HepG2 (cell line): ENCODE results near the gene HIC1. TPM values are rescaled to one million over a fixed set of nuclear protein-coding genes. Genes with fewer than 3 reads are reported as not detected.
A peak's percentile ranks its signal among the peaks of the same experiment; 100 is the strongest.

Experiments
- CENPT ChIP-seq: sonication (generic); formaldehyde crosslinking; IDR thresholded peaks from 2 replicates; pipeline ENCODE4 v1.8.0; 2022; ENCODE audit warnings: low read depth, mild to moderate bottlenecking, moderate library complexity, missing genetic modification reagents
- ELF3 ChIP-seq: IDR thresholded peaks from 2 replicates; pipeline ENCODE4 v1.6.1; 2016; ENCODE audit warnings: missing genetic modification reagents, missing compliant biosample characterization
- ETV5 ChIP-seq: IDR thresholded peaks from 2 replicates; pipeline ENCODE4 v1.6.1; 2018; ENCODE audit warnings: missing biosample characterization, missing genetic modification reagents, inconsistent platforms, borderline replicate concordance
- PAXIP1 ChIP-seq: sonication (generic); formaldehyde crosslinking; conservative IDR thresholded peaks from 2 replicates; pipeline ENCODE4 v1.4.0; 2020; ENCODE audit warnings: mild to moderate bottlenecking, missing genetic modification reagents, moderate library complexity
- SMYD3 ChIP-seq: sonication (generic); formaldehyde crosslinking; IDR thresholded peaks from 2 replicates; pipeline ENCODE4 v1.8.1; 2023; ENCODE audit warnings: mild to moderate bottlenecking, missing genetic modification reagents
- STAG1 ChIP-seq: sonication (generic); formaldehyde crosslinking; IDR thresholded peaks from 2 replicates; pipeline ENCODE4 v1.4.0; 2020; ENCODE audit warnings: missing genetic modification reagents
- SUZ12 ChIP-seq: fragments of 150-350 bp; IDR thresholded peaks from 2 replicates; pipeline ENCODE4 v1.6.1; 2014; ENCODE audit warnings: low read depth, low read length
- TP53 ChIP-seq: sonication (generic); formaldehyde crosslinking; conservative IDR thresholded peaks from 2 replicates; pipeline ENCODE4 v1.4.0; 2020; ENCODE audit warnings: missing genetic modification reagents
- YY1 ChIP-seq: IDR thresholded peaks from 2 replicates; pipeline ENCODE4 v1.6.1; 2011; ENCODE audit warnings: low read length, low read depth, moderate library complexity, mild to moderate bottlenecking; ENCODE audit not compliant: insufficient read depth, insufficient replicate concordance
- ZNF232 ChIP-seq: sonication (generic); formaldehyde crosslinking; IDR thresholded peaks from 2 replicates; pipeline ENCODE4 v1.4.0; 2020; ENCODE audit warnings: missing genetic modification reagents, borderline replicate concordance
- ZNF574 ChIP-seq: sonication (generic); formaldehyde crosslinking; IDR thresholded peaks from 2 replicates; pipeline ENCODE4 v1.4.0; 2020; ENCODE audit warnings: missing genetic modification reagents
- polyA plus RNA-seq, 8 experiments: library from polyadenylated mRNA; depleted of rRNA in 3 of 8; stranded (reverse) in 7 of 8; unstranded in 1 of 8; fragments of >200 nt; fragmentation: Illumina TruSeq in 4 of 8; extraction: Trizol in 4 of 8; gene quantifications; 2 replicates each; pipeline versions ENCODE4 v1.2.1 to v1.2.3, GENCODE V29; 2011 to 2016; ENCODE audit warnings: low read depth in 4 of 8, missing spikeins in 1 of 8, mixed read lengths in 1 of 8; ENCODE audit not compliant: insufficient read depth in 1 of 8
- total RNA-seq, 5 experiments: library from RNA; depleted of rRNA; stranded (reverse); fragments of >200 nt; fragmentation: Illumina TruSeq; extraction: Trizol; gene quantifications; 2 replicates each; pipeline ENCODE4 v1.2.3, GENCODE V29; 2016; ENCODE audit warnings: low read depth in 1 of 5
- TF ChIP-seq, protein P1 (sequence below): sonication (generic); formaldehyde crosslinking; IDR thresholded peaks from 2 replicates; pipeline ENCODE4 v1.5.1; 2020; ENCODE audit warnings: mild to moderate bottlenecking, missing genetic modification reagents, moderate library complexity

The HIC1 gene
- total and polyA plus RNA-seq, 2 of the 13 experiments (the other 11 are each of a cell fraction or from before 2014, with no cell fraction given): 0.04 to 0.31 TPM

- TF ChIP-seq PAXIP1: no peak
- TF ChIP-seq TP53: no peak
- no peak for TF ChIP-seq ZNF232 (CRISPR knock-in tag)
- peak; percentile 89 for TF ChIP-seq STAG1
- no peak for TF ChIP-seq SUZ12
- TF ChIP-seq, protein P1, sequence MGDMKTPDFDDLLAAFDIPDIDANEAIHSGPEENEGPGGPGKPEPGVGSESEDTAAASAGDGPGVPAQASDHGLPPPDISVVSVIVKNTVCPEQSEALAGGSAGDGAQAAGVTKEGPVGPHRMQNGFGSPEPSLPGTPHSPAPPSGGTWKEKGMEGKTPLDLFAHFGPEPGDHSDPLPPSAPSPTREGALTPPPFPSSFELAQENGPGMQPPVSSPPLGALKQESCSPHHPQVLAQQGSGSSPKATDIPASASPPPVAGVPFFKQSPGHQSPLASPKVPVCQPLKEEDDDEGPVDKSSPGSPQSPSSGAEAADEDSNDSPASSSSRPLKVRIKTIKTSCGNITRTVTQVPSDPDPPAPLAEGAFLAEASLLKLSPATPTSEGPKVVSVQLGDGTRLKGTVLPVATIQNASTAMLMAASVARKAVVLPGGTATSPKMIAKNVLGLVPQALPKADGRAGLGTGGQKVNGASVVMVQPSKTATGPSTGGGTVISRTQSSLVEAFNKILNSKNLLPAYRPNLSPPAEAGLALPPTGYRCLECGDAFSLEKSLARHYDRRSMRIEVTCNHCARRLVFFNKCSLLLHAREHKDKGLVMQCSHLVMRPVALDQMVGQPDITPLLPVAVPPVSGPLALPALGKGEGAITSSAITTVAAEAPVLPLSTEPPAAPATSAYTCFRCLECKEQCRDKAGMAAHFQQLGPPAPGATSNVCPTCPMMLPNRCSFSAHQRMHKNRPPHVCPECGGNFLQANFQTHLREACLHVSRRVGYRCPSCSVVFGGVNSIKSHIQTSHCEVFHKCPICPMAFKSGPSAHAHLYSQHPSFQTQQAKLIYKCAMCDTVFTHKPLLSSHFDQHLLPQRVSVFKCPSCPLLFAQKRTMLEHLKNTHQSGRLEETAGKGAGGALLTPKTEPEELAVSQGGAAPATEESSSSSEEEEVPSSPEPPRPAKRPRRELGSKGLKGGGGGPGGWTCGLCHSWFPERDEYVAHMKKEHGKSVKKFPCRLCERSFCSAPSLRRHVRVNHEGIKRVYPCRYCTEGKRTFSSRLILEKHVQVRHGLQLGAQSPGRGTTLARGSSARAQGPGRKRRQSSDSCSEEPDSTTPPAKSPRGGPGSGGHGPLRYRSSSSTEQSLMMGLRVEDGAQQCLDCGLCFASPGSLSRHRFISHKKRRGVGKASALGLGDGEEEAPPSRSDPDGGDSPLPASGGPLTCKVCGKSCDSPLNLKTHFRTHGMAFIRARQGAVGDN: peak; percentile 83
- peak; percentile 70 for TF ChIP-seq ZNF574
- TF ChIP-seq CENPT (CRISPR knock-in tag): no peak
- no peak for TF ChIP-seq ELF3 (CRISPR knock-in tag)
- peak; percentile 33; the same call in 1 of the 2 replicates for TF ChIP-seq ETV5
- TF ChIP-seq YY1: peak; percentile 47
- no peak for TF ChIP-seq SMYD3 (CRISPR knock-in tag)
These were observed at the start of gene HIC1 (continued) for GRCh38 chr17:2054512-2055291.
